ENCODE measurements around the gene AMZ1.
"Not testable (repeated sequence)": the region's sequence is repeated elsewhere in the genome, so short reads cannot be mapped to it uniquely, and the experiment has no call there.

The AMZ1 gene

DNA sequence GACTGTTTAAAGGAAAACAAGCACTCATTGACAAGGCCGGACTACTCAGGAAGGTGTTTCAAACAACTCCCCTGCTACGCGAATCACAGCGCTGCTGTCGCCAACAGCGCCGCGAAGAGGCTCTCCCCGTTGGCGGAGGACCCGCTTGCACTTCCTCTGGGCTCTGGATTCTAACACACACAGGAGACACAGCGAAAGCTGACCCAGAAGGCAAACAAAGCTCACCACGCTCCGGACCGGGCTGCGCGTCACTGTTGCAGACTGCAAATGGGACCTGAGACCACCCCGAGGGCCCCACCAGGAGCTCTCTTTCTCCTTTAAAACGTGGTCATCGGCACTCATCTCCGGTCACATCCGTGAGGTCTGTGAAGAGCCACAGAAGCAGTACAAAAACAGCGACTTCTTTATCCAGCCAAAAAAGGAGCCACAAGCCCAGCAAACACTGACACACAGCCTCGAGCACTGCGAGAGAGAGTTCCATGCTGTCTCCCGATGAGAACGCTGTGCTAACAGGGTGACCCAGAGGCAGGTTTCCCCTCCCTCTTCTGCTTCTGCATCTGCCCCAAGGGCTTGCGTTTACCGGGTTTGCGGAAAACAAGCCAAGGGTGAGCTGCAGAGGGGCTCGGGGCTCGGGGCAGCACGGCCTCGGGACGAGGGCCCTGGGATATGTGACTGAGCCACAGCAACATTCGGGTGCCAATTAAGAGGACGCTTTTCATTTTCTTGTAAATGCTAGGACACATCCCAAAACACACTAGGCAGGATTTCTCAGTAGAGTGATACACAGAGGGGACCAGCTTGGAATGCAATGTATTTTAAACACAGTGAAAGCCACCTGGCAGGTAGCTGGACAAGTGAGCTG is 41.3 kb downstream of the AMZ1 start:
- no peak for DNase-seq (ENCODE audit: low read depth)

DNA sequence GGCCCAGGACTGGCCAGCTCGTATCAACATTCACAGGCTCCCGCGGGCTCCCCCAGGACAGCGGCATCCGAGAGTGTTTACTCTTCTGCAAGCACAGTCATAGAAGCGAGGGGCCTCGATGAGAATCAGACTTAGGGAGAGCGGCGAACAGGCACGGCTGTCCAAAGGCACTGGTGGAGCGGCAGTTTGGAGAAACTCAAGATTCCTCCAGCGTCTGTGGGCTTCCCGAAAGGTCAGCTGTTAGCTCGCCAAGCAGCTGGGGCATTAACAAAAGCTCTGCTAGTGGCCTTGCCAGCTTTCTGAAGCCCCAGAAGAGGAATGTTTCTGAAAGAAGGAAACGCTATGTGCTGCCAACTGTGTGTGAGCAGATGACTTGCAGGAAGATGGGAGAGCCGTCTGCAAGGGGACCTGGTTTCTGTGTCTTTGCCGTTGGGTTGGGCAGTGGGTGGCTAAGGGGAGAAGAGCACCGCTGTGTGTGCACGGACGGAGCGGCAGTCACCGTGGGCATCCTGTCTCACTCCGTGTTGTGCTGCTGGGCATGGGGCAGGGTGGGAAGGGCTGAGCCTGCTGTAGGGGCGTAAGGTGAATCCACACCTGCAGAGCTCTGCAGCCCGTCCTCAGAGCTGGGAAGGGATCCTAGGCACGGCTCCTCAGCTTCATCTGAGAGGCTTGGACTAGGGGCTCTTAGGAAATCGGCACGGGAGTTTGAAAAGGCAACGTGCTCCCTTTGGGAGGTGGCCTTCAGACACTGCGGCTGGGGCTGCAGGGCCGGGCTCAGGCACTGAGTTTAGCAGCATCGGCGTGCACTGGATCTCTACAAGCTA is 42.1 kb downstream of the AMZ1 start:
- DNase-seq (ENCODE audit: low read depth) = no peak

- DNase-seq (ENCODE audit: low read depth) = no peak
Measured at GRCh38 chr7:2730846-2731770, 43.1 kb downstream of the AMZ1 start.

- DNase-seq (ENCODE audit: low read depth) = no peak
Measured at GRCh38 chr7:2732388-2732787, 44.4 kb downstream of the AMZ1 start.

GRCh38 chr7:2732959-2733584 is 45.1 kb downstream of the AMZ1 start:
- no peak for DNase-seq (ENCODE audit: low read depth)

- DNase-seq (ENCODE audit: low read depth) = no peak
Measured at GRCh38 chr7:2734084-2734686, 46.2 kb downstream of the AMZ1 start.

DNA sequence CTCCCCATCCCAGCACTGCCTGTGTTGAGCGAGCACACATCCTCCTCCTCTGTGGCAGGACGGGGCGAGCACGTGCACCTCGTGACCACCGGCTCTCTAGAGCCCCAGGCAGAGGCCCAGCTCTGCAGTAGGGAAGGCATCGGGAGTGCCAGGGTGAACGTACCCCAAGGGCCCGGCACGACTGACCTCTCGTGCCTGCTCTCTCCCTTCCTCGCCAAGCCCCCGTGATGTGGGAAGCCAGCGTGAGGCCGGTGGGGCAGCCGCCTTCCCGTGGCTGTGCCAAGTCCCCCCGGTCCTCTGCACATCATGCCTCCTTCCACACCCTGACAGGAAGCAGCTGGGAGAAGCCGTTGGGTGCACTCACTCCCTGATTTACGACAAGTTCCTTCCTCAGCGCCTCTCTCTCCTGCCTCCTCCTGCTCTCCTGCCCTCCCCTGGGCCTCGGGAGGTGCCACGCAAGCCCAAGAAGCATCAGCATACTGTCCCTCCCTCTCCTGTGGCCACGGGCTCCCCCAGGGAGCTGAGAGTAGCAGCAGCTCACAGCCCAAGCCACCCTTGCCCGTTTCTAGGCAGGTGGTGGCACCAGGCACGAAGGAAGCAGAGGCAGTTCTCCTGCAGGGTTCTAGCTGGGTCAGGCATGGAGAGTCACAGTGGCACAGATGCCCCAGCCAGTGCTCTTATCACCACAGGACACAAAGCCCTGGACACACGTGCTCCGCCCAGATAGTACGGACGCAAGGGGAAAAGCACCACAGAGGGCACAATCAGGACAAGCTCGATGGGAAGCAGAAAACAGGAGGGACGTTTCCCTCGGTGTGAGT is 47.0 kb downstream of the AMZ1 start:
- no peak for DNase-seq (ENCODE audit: low read depth)

DNA sequence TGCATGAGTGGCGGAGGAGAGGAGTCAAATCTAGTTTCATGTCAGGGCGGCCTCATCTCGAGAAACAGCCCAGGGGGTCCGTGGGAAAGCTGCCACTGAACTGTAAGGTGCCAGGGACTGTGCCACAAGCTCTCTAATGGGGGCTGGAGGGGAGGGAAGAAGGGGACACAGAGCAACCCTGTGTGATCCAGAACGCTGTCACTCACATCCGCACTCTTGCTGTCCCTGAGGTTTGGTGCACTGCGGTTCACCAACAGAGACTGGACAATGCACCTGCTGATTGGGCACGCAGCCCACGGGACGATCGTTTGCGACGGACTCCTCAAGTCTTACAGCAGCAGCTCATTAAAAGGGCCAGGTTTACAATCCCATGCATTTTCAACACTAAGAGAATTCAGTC is 47.7 kb downstream of the AMZ1 start:
- no peak for DNase-seq (ENCODE audit: low read depth)

DNA sequence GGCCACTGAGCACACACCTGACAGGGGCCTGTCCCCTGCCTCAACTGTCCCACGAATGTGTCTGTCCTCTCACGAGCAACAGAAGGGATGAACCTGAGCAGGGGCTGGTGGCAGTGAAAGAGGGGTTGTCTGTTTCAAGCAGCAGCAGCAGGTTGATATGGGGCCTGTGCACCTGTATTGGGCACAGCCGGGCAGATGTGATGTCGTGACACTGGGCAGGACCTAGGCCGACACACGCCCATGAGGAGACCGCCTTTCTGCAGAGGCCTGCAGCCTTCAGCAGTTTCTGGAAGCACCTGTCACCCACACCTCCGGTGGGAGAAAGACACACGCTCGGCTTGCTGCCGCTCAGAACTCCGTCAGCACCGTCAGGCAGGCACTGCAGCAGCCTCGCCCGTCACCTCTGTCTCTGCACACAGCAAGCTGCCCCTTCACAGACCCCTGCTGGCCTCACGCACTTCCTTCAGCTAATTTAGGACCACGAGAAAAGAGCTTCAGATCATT is 48.5 kb downstream of the AMZ1 start:
- DNase-seq (ENCODE audit: low read depth) = no peak

DNA sequence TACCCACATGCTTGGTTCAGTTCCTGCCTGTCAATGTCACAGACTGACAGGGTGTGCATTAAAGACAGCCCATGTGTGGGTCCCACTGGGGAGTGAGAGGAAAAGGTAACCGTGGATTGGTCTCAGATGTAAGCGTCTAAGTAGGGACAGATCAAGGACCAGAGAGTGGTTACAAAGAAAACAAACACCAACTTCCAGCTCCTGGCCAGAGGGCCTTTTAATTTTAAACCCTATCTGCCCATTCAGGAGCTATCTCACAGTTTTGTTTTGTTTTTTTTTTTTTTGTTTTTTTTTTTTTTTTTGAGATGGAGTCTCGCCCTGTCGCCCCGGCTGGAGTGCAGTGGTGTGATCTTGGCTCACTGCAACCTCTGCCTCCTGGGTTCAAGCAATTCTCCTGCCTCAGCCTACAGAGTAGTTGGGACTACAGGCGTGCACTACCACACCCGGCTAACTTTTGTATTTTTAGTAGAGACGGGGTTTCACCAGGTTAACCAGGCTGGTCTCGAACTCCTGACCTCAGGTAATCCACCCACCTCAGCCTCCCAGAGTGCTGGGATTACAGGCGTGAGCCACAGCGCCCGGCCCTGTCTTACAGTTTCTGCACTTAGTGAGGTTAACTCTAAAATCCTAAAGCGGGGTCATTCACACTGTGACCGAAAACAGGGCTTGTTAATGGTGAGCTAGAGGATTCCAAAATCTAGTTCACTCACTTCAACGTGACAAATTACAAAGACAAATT is 49.2 kb downstream of the AMZ1 start:
- DNase-seq (ENCODE audit: low read depth) = not testable (repeated sequence)

- no peak for DNase-seq (ENCODE audit: low read depth)
Measured at GRCh38 chr7:2737771-2738540, 50.0 kb downstream of the AMZ1 start.

GRCh38 chr7:2738766-2739549 is 51.0 kb downstream of the AMZ1 start:
- no peak for DNase-seq (ENCODE audit: low read depth)

GRCh38 chr7:2743523-2744185 is 55.7 kb downstream of the AMZ1 start:
- DNase-seq (ENCODE audit: low read depth) = not testable (repeated sequence)

DNA sequence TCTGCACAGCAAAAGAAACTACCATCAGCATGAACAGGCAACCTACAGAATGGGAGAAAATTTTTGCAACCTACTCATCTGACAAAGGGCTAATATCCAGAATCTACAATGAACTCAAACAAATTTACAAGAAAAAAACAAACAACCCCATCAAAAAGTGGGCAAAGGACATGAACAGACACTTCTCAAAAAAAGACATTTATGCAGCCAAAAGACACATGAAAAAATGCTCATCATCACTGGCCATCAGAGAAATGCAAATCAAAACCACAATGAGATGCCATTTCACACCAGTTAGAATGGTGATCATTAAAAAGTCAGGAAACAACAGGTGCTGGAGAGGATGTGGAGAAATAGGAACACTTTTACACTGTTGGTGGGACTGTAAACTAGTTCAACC is 60.7 kb downstream of the AMZ1 start:
- DNase-seq (ENCODE audit: low read depth) = not testable (repeated sequence)

- no peak for DNase-seq (ENCODE audit: low read depth)
Measured at GRCh38 chr7:2750004-2750407, 62.0 kb downstream of the AMZ1 start.

DNA sequence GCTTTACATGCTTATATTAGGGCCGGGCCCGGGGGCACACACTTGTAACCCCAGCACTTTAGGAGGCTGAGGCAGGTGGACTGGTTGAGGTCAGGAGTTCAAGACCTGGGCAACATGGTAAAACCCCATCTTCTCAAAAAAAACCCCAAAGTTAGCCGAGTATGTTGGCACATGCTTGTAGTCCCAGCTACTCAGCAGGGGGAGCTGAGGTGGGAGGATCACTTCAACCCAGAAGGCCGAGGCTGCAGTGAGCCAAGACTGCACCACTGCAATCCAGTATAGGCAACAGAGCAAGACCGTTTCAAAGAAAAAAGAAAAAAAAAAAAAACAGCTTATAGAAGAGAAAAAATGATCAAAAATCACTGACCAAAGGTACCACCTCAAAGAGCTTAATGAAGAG is 63.1 kb downstream of the AMZ1 start:
- no peak for DNase-seq (ENCODE audit: low read depth)

- DNase-seq (ENCODE audit: low read depth) = no peak
Measured at GRCh38 chr7:2753148-2753547, 65.1 kb downstream of the AMZ1 start.

All from T-helper 22 cell (primary cell).